T-helper 1 cell treated with Interleukin-12 subunit alpha and Interleukin-12 subunit beta and Interleukin-4 antibody, amounts not matched to agents 30 ng/mL and 1 ng/mL, for 36 hours (primary cell): ENCODE data around the gene ETF1. TPM values are rescaled to one million over a fixed set of nuclear protein-coding genes. Genes with fewer than 3 reads are reported as not detected.
"Not testable (repeated sequence)": the region's sequence is repeated elsewhere in the genome, so short reads cannot be mapped to it uniquely, and the experiment has no call there.

Source experiments
- intact Hi-C: fragments of 100-400 bp; cut with micrococcal nuclease; formaldehyde crosslinking; loops from one replicate; pipeline ENCODE4 v1.15.1; 2024
- total RNA-seq: library from RNA; stranded (reverse); gene quantifications from 2 replicates; pipeline ENCODE4 v1.2.3, GENCODE V29; 2022

Gene ETF1
- total RNA-seq, 1 donor from 2014 or later: 95.7 TPM

- intact Hi-C loops: no loop called here
Observed at GRCh38 chr5:138533973-138534941, 8.8 kb downstream of the ETF1 start.

DNA sequence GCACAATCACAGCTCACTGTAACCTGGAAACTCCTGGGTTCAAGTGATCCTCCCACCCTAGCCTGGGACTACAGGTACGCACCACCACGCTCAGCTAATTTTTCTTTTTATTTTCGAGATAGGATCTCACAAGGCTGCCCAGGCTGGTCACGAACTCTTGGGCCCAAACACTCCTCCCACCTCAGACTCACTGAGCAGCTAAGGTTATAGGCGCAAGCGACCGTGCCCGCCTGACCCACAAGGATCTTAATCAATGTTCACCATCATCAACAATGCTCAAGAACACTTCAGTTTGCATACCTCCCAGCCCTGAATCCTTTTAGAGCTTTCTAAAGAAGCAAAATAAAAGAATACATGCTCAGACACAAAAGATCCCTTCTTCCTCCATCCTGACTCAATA, 13.2 kb downstream of the ETF1 start:
- intact Hi-C loops: no loop called here

- intact Hi-C loops: no loop called here
Observed at GRCh38 chr5:138528744-138529469, 14.1 kb downstream of the ETF1 start.

GRCh38 chr5:138528208-138528607, 14.8 kb downstream of the ETF1 start:
- intact Hi-C loops: no loop called here

DNA sequence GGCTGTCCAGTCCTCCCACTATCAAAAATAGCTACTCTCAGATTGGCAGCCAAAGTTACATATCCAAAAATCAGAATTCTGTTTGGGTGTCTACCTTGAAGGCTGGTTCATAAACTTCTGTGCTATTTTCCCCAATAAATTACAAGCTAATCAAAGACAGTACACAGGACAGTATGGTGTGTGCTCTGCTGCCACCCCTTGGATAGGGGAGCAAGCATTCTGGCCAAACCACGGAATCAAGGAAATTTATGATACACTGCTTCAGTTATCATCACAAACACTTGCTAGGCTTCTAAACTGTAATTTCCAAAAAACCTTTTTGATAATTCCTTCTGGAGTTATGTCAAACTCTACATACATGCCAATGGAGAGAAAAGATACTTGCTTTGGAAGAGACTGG, 15.9 kb downstream of the ETF1 start:
- intact Hi-C loops: no loop called here

DNA sequence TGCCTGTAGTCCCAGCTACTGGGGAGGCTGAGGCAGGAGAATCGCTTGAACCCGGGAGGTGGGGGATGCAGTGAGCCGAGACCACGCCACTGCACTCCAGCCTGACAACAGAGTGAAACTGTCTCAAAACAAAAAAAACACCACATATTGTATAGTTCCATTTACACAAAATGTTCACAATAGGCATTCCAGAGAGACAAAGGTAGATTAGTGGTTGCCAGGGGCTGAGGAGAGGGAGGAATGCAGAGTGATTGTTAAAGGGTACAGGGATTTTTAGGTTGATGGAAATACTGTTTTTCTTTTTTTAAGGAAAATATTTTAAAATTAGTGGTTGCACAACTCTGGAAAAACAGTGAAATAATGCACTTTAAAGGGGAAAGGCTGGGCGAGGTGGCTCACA, 19.6 kb downstream of the ETF1 start:
- intact Hi-C loops: no loop called here

- intact Hi-C loops: no loop called here
Observed at GRCh38 chr5:138520971-138521370, 22.1 kb downstream of the ETF1 start.

GRCh38 chr5:138517437-138517836, 25.6 kb downstream of the ETF1 start:
- intact Hi-C loops: no loop called here

DNA sequence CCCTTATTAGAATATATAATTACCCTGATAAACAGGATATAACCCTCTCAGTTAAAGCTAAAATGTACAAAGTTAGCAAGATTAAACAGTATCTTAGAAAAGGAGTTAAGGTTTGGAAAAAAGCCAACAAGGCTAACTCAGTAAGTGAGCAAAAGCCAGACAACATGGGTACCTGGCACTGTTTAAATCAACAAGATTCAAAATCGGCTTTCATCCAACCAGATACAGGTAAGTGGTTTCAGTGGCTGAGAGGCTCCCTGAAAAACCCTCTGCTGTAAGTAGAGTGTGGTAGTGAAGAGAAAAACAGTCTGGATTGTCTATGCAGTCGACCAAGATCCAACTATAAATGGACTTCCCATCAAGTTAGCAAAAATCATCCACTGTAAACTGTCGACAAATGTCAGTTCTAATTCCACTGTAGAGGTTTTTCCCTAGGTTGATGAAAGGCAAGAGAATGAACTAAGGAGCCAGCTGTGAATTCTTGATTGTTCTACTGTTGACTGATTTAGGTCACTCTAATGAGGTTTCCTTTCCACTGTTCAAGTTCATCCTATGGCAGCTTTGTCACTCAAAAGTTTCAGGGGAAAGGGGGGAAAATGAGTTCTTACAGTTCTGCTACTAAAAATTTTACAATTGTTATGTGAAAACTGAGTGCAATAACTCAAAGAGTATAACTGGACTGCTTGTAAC, 27.3 kb downstream of the ETF1 start:
- intact Hi-C loops: no loop called here

- intact Hi-C loops: no loop called here
Observed at GRCh38 chr5:138514021-138514420, 29.0 kb downstream of the ETF1 start.

GRCh38 chr5:138508958-138509357, 34.1 kb downstream of the ETF1 start:
- intact Hi-C loops: no loop called here

DNA sequence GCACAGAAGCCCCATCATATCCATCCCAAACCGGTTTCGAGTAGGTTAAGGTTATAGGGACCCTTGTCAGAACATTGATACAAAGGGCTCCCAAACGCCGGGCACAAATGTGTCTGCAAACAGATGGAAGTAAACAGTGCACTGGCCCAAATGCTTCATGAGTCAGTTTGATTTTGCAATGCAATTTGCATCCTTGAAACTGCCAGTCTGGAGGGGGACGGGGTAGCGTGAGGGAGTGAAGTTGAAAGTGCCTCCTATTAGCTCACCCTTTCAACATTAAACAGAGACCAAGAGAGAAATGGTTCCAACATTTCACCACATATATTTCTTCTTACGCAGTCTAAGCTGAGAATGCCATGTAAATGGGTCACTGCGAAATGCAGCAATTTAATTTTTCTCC, 35.6 kb downstream of the ETF1 start:
- intact Hi-C loops: not testable (repeated sequence)

DNA sequence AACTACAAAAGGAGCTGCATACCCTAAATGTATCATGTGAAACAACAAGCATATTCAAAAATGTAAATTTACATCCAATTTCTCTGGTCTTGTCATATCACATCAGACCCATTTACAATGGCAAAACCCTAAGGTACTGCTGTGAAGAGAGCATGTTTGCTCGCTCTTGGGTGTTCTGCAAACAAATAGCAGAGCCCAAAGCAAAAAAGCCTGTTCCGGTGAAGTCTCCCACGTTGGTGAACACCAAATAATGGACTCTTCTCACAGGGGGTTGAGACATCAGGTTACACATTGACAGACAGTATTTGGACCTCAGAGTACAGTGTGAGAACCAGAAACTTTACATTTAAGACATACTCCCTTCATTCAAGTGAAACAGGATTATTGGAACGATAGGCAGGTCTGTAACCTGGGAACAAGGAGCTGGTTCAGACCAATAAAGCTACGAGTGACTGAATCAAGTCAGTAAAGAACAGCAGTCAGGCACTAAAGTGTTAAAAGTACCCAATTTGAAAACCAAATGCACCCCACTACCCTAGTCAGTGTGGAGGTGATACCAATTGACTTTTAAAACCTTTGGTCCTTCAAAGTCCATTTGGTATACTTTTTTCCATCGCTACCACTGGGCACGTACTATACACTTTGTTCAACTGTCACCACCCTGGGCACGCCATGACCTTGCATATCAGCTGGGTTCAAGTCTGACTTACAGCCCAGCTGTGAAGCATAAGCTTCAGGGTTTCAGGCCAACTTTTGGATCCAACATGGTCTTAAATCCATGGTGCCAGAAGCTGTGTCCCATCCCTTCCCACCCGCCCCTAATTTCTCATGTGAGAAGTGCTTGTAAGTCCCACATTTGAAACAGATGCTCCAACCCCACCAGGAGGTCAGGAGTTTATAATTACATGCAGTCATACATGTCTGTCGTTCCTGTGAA, 36.4 kb downstream of the ETF1 start:
- intact Hi-C loops: no loop called here

DNA sequence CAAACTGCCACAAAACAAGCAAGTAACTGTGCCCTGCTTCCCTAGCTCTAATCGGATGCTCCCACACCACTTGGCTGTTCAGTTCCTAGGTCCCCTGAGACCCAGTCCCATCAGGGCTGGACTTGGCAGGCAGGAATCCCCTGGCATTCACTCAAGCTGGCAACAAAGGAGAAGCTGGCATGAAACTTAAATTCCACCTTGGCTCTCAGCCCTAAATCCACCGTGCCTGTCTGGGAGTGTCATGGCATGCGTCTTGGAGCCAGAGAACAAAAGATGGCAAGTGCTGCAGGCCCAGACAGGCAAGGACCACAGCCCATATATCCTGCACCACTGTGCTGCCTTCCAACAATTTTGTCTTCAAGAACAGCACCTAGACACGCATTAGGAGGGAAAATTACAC, 38.2 kb downstream of the ETF1 start:
- intact Hi-C loops: no loop called here

GRCh38 chr5:138503487-138504270, 39.4 kb downstream of the ETF1 start:
- intact Hi-C loops: loop anchor here (1.0 kb wide), 4 partner anchors 11 to 323 kb away; partner anchors contain the start of gene EGR1

DNA sequence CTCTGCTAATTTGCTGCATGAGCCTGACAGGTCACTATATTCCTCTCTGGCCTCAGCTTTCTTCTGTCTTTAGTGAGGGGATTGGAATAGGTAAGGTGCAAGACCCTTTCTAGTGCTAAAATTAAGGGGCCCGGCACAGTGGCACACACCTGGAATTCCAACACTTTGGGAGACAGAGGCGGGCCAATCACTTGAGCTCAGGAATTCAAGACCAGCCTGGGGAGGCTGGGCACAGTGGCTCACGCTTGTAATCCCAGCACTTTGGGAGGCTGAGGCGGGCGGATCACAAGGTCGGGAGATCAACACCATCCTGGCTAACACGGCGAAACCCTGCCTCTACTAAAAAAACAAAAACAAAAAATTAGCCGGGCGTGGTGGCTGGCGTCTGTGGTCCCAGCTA, 40.5 kb downstream of the ETF1 start:
- intact Hi-C loops: no loop called here

DNA sequence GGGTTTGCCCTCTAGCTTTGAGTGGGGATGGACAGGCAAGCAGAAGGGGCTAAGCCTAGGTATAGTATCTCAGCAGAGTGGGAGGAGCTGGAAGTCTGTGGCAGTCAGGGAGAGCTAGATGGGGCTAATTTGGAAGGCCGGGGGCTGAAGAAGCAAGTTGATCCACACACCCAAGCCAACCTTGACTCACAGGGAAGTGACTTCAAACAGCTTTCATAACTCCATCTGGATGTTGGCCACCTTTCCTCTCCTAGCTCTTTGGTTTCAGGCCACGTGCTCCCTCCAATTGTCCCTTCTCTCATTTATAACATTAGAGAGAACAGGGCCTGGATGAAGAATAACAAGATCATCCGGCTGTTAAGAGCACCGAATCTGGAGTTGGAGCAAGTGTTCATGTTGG, 40.9 kb downstream of the ETF1 start:
- intact Hi-C loops: no loop called here

- intact Hi-C loops: no loop called here
Observed at GRCh38 chr5:138498376-138498775, 44.7 kb downstream of the ETF1 start.

GRCh38 chr5:138495351-138495750, 47.7 kb downstream of the ETF1 start:
- intact Hi-C loops: no loop called here

- intact Hi-C loops: loop anchor here (1.0 kb wide), 10 partner anchors 11 to 802 kb away; partner anchors contain the start of genes BRD8, CDC23, EGR1 and ETF1
Observed at GRCh38 chr5:138492560-138493045, 50.4 kb downstream of the ETF1 start.
